Parathyroid adenoma (tissue), 2 donors: ENCODE data around the gene CYP2D6.

ENCODE experiments used
- H2AFZ ChIP-seq: fragments of 300-600 bp; sonication (generic); one replicate; pipeline ENCODE4 v1.7.0; 2017; ENCODE audit warnings: antibody characterized with exemption, mild to moderate bottlenecking
- H3K27ac ChIP-seq: fragments of 300-600 bp; sonication (generic); one replicate; pipeline ENCODE4 v1.7.0; 2017
- H3K27me3 ChIP-seq: fragments of 300-600 bp; sonication (generic); one replicate; pipeline ENCODE4 v1.7.0; 2017; ENCODE audit warnings: low read length; ENCODE audit not compliant: control insufficient read depth, insufficient read depth
- H3K36me3 ChIP-seq: fragments of 300-600 bp; sonication (generic); one replicate; pipeline ENCODE4 v1.7.0; 2017; ENCODE audit warnings: low read length; ENCODE audit not compliant: control insufficient read depth, insufficient read depth
- H3K4me1 ChIP-seq: fragments of 300-600 bp; sonication (generic); one replicate; pipeline ENCODE4 v1.7.0; 2017; ENCODE audit warnings: control low read depth
- H3K4me2 ChIP-seq: fragments of 300-600 bp; sonication (generic); one replicate; pipeline ENCODE4 v1.7.0; 2017; ENCODE audit warnings: low read length
- H3K4me3 ChIP-seq: fragments of 300-600 bp; sonication (generic); one replicate; pipeline ENCODE4 v1.7.0; 2017; ENCODE audit warnings: low read depth, low read length
- H3K79me2 ChIP-seq: fragments of 300-600 bp; sonication (generic); one replicate; pipeline ENCODE4 v1.7.0; 2017; ENCODE audit warnings: control low read depth
- H3K9ac ChIP-seq: fragments of 300-600 bp; sonication (generic); one replicate; pipeline ENCODE4 v1.7.0; 2017; ENCODE audit warnings: mild to moderate bottlenecking
- H3K9me3 ChIP-seq: fragments of 300-600 bp; sonication (generic); one replicate; pipeline ENCODE4 v1.7.0; 2017; ENCODE audit warnings: low read length; ENCODE audit not compliant: control insufficient read depth
- CTCF ChIP-seq: fragments of 300-600 bp; sonication (generic); IDR thresholded peaks from one replicate; pipeline ENCODE4 v1.7.0; 2017; ENCODE audit warnings: antibody characterized with exemption, mild to moderate bottlenecking
- donor health status: primary hyperparathyroidism.

CYP2D6 gene

GRCh38 chr22:42083119-42083518 is 47.5 kb downstream of the CYP2D6 start:
- Histone ChIP-seq H3K9ac (no peak overlapping the region), H3K4me3 (no peak overlapping the region), H3K4me2 (no peak overlapping the region), H3K9me3 (no peaks in the 10 kb centered on the region), H3K4me1 (no peaks in the 10 kb centered on the region), H3K27me3 (no peaks in the 10 kb centered on the region), H3K79me2 (peaks cover 12% of the 10 kb centered on the region), H2AFZ (no peak overlapping the region), H3K27ac (no peak overlapping the region), H3K36me3 (no peaks in the 10 kb centered on the region)
- TF ChIP-seq CTCF: no peak

GRCh38 chr22:42080287-42080686 is 50.3 kb downstream of the CYP2D6 start:
- H3K27me3 ChIP-seq: no peaks in the 10 kb centered on the region
- peaks cover 12% of the 10 kb centered on the region for H3K79me2 ChIP-seq
- no peaks in the 10 kb centered on the region for H3K36me3 ChIP-seq
- H2AFZ ChIP-seq: peak overlapping the region; percentile 98
- H3K27ac ChIP-seq: peak overlapping the region; percentile 98
- H3K9ac ChIP-seq: peak overlapping the region; percentile 21
- peak overlapping the region; percentile 90 for H3K4me3 ChIP-seq
- no peaks in the 10 kb centered on the region for H3K4me1 ChIP-seq
- H3K4me2 ChIP-seq: peak overlapping the region; percentile 90
- no peaks in the 10 kb centered on the region for H3K9me3 ChIP-seq
- TF ChIP-seq CTCF: no peak

- Histone ChIP-seq H2AFZ (peak within 1 kb of the TSS; percentile 98), H3K4me2 (peak within 1 kb of the TSS; percentile 90), H3K9me3 (no peaks in the 10 kb centered on the region), H3K4me1 (no peaks in the 10 kb centered on the region), H3K9ac (peak within 1 kb of the TSS; percentile 37), H3K27me3 (no peaks in the 10 kb centered on the region), H3K27ac (peak within 1 kb of the TSS; percentile 98), H3K36me3 (no peaks in the 10 kb centered on the region), H3K79me2 (peaks cover 12% of the 10 kb centered on the region), H3K4me3 (peak within 1 kb of the TSS; percentile 90)
- no peak for TF ChIP-seq CTCF
Observed at GRCh38 chr22:42079319-42080251, 51.0 kb downstream of the CYP2D6 start, which contains the start of gene SMDT1. TSS of gene SMDT1 (plus strand) at chr22:42079700. CDS start at chr22:42079769, 69 bp downstream.

GRCh38 chr22:42078469-42079318 is 51.9 kb downstream of the CYP2D6 start:
- Histone ChIP-seq H3K4me1 (no peaks in the 10 kb centered on the region), H3K27ac (peak overlapping the region; percentile 98), H3K27me3 (no peaks in the 10 kb centered on the region), H2AFZ (peak overlapping the region; percentile 98), H3K9ac (peak overlapping the region; percentile 37), H3K9me3 (no peaks in the 10 kb centered on the region), H3K4me2 (peak overlapping the region; percentile 73), H3K79me2 (peaks cover 8% of the 10 kb centered on the region), H3K36me3 (no peaks in the 10 kb centered on the region), H3K4me3 (peak overlapping the region; percentile 90)
- TF ChIP-seq CTCF: no peak
